Measurements from ENCODE around the gene SIGMAR1.

- no peak for TF ChIP-seq EZH2 (IDR thresholded peaks at IDR 0.05; ENCODE audit: borderline replicate concordance, low read length)
- TF ChIP-seq, protein P1, sequence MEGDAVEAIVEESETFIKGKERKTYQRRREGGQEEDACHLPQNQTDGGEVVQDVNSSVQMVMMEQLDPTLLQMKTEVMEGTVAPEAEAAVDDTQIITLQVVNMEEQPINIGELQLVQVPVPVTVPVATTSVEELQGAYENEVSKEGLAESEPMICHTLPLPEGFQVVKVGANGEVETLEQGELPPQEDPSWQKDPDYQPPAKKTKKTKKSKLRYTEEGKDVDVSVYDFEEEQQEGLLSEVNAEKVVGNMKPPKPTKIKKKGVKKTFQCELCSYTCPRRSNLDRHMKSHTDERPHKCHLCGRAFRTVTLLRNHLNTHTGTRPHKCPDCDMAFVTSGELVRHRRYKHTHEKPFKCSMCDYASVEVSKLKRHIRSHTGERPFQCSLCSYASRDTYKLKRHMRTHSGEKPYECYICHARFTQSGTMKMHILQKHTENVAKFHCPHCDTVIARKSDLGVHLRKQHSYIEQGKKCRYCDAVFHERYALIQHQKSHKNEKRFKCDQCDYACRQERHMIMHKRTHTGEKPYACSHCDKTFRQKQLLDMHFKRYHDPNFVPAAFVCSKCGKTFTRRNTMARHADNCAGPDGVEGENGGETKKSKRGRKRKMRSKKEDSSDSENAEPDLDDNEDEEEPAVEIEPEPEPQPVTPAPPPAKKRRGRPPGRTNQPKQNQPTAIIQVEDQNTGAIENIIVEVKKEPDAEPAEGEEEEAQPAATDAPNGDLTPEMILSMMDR (IDR thresholded peaks at IDR 0.05; ENCODE audit: low read length): no peak
These were observed 15.8 kb upstream of the SIGMAR1 start for GRCh38 chr9:34653151-34654072.
